WI38 (cell line): Measurements from ENCODE around the gene SH3PXD2B.

ENCODE experiments used
- H3K4me3 ChIP-seq: 2 replicates; pipeline ENCODE4 v1.5.1; 2011; ENCODE audit warnings: low read depth, mild to moderate bottlenecking, control low read depth, low read length
- TF ChIP-seq, protein P1 (sequence below): IDR thresholded peaks from 2 replicates; pipeline ENCODE4 v1.5.1; 2012; ENCODE audit warnings: low read depth, mild to moderate bottlenecking, control low read depth, low read length

SH3PXD2B gene

DNA sequence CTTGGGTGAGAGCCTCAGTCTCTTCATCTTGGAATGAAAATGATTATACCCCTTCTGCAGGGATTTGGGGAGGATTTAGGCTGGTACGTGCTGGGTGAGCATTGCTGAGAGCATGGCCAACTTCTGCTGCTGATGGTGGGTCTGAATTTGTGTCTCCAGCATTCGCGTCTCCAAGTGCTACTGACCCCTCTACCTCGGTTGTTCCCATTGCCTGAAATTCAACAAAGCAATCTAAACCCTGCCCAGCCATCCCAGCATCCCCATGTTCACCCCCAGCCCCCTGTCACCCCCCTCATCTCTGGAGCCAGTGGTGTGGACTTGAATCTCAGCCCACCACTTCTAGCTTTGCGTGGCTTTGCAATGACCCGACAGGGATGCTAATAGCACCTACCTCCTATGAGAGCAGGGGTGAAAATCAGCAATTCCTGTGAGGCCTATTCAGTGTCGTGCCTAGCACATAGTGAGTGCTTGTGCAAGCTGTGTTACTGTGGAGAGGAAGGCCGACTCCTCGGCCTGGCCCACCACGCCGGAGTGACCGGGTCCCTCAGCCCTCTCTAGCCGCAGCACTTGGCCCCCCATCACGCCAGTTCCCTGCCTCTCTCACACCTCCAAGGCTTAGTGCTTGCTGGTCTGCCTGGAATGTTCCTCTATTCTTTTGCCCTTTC lies 43.4 kb upstream of the SH3PXD2B start:
- TF ChIP-seq, protein P1, sequence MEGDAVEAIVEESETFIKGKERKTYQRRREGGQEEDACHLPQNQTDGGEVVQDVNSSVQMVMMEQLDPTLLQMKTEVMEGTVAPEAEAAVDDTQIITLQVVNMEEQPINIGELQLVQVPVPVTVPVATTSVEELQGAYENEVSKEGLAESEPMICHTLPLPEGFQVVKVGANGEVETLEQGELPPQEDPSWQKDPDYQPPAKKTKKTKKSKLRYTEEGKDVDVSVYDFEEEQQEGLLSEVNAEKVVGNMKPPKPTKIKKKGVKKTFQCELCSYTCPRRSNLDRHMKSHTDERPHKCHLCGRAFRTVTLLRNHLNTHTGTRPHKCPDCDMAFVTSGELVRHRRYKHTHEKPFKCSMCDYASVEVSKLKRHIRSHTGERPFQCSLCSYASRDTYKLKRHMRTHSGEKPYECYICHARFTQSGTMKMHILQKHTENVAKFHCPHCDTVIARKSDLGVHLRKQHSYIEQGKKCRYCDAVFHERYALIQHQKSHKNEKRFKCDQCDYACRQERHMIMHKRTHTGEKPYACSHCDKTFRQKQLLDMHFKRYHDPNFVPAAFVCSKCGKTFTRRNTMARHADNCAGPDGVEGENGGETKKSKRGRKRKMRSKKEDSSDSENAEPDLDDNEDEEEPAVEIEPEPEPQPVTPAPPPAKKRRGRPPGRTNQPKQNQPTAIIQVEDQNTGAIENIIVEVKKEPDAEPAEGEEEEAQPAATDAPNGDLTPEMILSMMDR: no peak
- no peak overlapping the region for H3K4me3 ChIP-seq

DNA sequence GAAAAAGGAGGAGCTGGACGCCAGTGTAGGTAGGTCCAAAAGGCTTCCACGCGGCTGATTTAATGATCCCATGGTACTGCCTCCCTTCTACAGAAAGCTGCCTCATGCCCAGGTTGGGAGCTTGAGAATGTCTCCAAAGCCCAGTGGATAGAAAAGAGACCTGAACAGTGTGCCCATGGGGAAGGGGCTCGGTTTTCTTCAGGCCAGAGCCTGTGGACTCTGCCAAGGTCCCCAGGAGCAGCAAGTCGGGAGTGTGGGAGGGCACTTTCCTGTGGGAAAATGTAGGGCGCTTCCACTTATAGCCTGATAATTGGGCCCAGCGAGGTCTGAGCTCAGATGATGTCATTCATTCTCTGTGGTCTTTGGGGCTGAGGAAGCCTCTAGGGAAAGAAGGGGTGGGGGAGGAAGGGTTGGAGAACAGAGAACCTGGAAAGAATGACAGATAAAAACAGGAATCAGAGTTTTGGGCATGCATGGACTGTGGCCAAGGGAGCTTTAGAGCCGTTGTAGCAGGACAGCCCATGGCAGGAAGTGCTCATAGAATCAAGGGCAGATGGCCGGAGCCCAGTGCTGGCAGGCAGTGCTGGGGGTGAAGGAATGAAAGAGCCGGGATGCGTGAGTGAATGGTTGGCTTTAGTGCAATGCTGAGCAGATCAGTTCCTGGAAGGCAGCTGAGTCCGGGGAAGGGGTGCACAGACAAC lies 42.5 kb upstream of the SH3PXD2B start:
- TF ChIP-seq, protein P1: no peak
- H3K4me3 ChIP-seq: no peak overlapping the region

- TF ChIP-seq, protein P1: no peak
- H3K4me3 ChIP-seq: no peak overlapping the region
These were observed 40.5 kb upstream of the SH3PXD2B start for GRCh38 chr5:172494630-172495505.

GRCh38 chr5:172493906-172494305 lies 39.6 kb upstream of the SH3PXD2B start:
- H3K4me3 ChIP-seq: no peak overlapping the region
- TF ChIP-seq, protein P1: no peak

GRCh38 chr5:172493461-172493860 lies 39.1 kb upstream of the SH3PXD2B start:
- TF ChIP-seq, protein P1: no peak
- no peak overlapping the region for H3K4me3 ChIP-seq

- TF ChIP-seq, protein P1: no peak
- no peak overlapping the region for H3K4me3 ChIP-seq
These were observed 38.7 kb upstream of the SH3PXD2B start for GRCh38 chr5:172493002-172493401.
